ENCODE measurements around the gene MICAL3. TPM values are rescaled to one million over a fixed set of nuclear protein-coding genes. Genes with fewer than 3 reads are reported as not detected.
A peak's percentile ranks its signal among the peaks of the same experiment; 100 is the strongest.

MICAL3 gene
- total RNA-seq, 1 donor from 2014 or later, result 54.8 TPM

GRCh38 chr22:17976121-17976520 is 48.2 kb downstream of the MICAL3 start:
- no peak for DNase-seq (ENCODE audit: low spot score, unreplicated experiment)
- no peak for TF ChIP-seq CTCF (IDR thresholded peaks at IDR 0.05; ENCODE audit: unreplicated experiment)
- no peak overlapping the region for H3K27ac Mint-ChIP-seq
- no peak overlapping the region for H3K4me3 Mint-ChIP-seq (ENCODE audit: low read depth)
- H3K36me3 Mint-ChIP-seq (ENCODE audit: insufficient read depth), result peaks cover 2% of the 10 kb centered on the region
- no peaks in the 10 kb centered on the region for H3K27me3 Mint-ChIP-seq
- H3K9me3 Mint-ChIP-seq (ENCODE audit: low read depth), result no peaks in the 10 kb centered on the region
- H3K4me1 Mint-ChIP-seq (ENCODE audit: low read depth), result peaks cover 16% of the 10 kb centered on the region

GRCh38 chr22:17974703-17975372 is 49.5 kb downstream of the MICAL3 start:
- H3K27ac Mint-ChIP-seq, result no peak overlapping the region

GRCh38 chr22:17974087-17974486 is 50.3 kb downstream of the MICAL3 start:
- H3K9me3 Mint-ChIP-seq (ENCODE audit: low read depth), result no peaks in the 10 kb centered on the region
- no peak for TF ChIP-seq CTCF (IDR thresholded peaks at IDR 0.05; ENCODE audit: unreplicated experiment)
- peaks cover 13% of the 10 kb centered on the region for H3K4me1 Mint-ChIP-seq (ENCODE audit: low read depth)
- H3K27ac Mint-ChIP-seq, result peak overlapping the region; percentile 59
- DNase-seq (ENCODE audit: low spot score, unreplicated experiment), result no peak
- peaks cover 2% of the 10 kb centered on the region for H3K36me3 Mint-ChIP-seq (ENCODE audit: insufficient read depth)
- no peaks in the 10 kb centered on the region for H3K27me3 Mint-ChIP-seq
- H3K4me3 Mint-ChIP-seq (ENCODE audit: low read depth), result no peak overlapping the region

More at GRCh38 chr22:17974703-17975372, 49.5 kb downstream of the MICAL3 start:
- Mint-ChIP-seq H3K9me3 (ENCODE audit: low read depth) (no peaks in the 10 kb centered on the region), H3K4me3 (ENCODE audit: low read depth) (no peak overlapping the region), H3K4me1 (ENCODE audit: low read depth) (peaks cover 13% of the 10 kb centered on the region), H3K27me3 (no peaks in the 10 kb centered on the region), H3K36me3 (ENCODE audit: insufficient read depth) (peaks cover 2% of the 10 kb centered on the region)
- no peak for DNase-seq (ENCODE audit: low spot score, unreplicated experiment)
- TF ChIP-seq CTCF (IDR thresholded peaks at IDR 0.05; ENCODE audit: unreplicated experiment), result no peak

GRCh38 chr22:17973217-17973616 is 51.1 kb downstream of the MICAL3 start:
- no peak for DNase-seq (ENCODE audit: low spot score, unreplicated experiment)
- Mint-ChIP-seq H3K27ac (no peak overlapping the region), H3K4me1 (ENCODE audit: low read depth) (peaks cover 13% of the 10 kb centered on the region), H3K4me3 (ENCODE audit: low read depth) (no peak overlapping the region), H3K36me3 (ENCODE audit: insufficient read depth) (peaks cover 2% of the 10 kb centered on the region), H3K27me3 (no peaks in the 10 kb centered on the region), H3K9me3 (ENCODE audit: low read depth) (no peaks in the 10 kb centered on the region)
- no peak for TF ChIP-seq CTCF (IDR thresholded peaks at IDR 0.05; ENCODE audit: unreplicated experiment)

GRCh38 chr22:17972385-17973191 is 51.8 kb downstream of the MICAL3 start:
- TF ChIP-seq CTCF (IDR thresholded peaks at IDR 0.05; ENCODE audit: unreplicated experiment), result no peak
- Mint-ChIP-seq H3K4me1 (ENCODE audit: low read depth) (peaks cover 13% of the 10 kb centered on the region), H3K27ac (no peak overlapping the region), H3K4me3 (ENCODE audit: low read depth) (no peak overlapping the region), H3K27me3 (no peaks in the 10 kb centered on the region), H3K36me3 (ENCODE audit: insufficient read depth) (peaks cover 2% of the 10 kb centered on the region), H3K9me3 (ENCODE audit: low read depth) (no peaks in the 10 kb centered on the region)
- DNase-seq (ENCODE audit: low spot score, unreplicated experiment), result no peak
